Activated T-helper 9 cell treated with anti-CD3 and anti-CD28 coated beads, Interleukin-2, amount 50 U/mL, for 16 hours (primary cell): ENCODE results near the gene LONRF3.
A peak's percentile ranks its signal among the peaks of the same experiment; 100 is the strongest.

ENCODE experiments used
- DNase-seq: peaks from one replicate; pipeline ENCODE4 v3.0.0-alpha.2; 2020; ENCODE audit warnings: low read depth

LONRF3 gene

DNA sequence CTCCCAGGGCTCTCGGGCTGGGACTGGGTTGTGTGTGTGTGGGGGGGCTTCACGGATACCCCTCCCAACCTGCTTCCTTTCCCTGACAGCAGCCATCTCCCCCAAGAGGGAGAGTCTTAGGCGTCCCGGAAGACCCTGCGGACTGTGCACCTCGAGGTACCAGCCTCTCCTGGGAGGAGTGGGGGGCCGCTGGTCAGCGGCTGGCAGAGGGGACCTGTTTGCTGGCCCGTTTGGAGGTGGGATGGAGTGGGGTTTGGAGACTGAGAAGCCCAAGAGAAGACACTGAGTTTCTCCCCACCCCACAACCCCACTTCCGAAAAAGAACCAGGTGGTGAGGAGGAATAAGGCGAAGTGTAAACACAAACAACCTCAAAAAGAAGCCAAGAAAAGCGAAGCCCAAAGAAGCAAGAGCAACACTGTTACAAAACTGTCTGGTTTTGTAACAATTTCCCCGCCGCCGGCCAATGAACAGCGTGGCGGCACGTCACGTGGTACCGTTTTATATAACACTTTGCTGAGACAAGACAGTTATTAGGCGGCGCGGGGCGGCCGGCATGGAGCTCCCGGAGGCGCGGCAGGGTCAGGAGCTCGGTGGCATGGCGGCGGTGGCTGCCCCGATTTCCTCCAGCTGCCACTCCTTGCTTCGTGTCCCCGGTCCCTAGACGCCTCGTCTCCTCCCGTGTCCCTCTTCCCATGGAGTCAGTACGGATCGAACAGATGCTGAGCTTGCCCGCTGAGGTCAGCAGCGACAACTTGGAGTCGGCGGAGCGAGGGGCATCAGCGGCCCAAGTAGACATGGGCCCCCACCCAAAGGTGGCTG is at the start of gene LONRF3:
LONRF3 (plus strand) TSS at position 531 of the 820 bp plus-strand sequence; CDS start at position 694, 163 bp downstream.
- DNase-seq = peak; percentile 52

DNA sequence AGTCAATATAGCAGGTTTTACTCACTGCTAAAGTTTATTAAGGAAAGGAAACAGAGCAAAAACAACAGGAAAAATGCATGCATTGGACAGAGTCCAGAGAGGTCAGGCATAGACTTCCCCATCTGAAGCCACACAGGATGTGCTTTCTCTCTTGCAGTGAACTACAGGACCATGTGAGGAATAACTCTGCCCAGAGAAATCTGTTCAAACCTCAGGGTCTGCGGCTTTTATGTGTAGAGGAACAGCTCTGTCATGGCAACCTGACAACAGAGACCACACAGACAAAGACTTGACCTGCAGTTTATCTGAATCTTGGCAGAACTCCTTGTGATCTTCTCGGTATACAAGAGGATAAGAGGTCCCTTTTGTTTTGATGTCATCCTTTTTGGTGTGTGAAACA is 46.3 kb upstream of the LONRF3 start:
- no peak for DNase-seq

DNA sequence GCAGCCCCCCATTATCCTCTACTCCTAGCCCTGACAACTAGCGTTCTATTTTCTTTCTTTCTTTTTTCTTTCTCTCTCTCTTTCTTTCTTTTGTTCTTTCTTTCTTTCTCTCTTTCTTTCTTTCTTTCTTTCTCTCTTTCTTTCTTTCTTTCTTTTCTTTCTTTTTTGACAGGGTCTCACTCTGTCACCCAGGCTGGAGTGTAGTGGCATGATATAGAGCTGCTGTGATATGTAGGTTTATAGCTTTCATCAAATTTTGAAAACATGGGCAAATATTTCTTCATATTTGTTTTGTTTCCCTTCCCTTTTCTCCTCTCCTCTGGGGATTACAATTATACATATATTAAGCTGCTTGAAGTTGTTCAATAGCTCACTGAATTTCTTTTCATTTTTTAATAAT is 39.1 kb upstream of the LONRF3 start:
- no peak for DNase-seq

DNA sequence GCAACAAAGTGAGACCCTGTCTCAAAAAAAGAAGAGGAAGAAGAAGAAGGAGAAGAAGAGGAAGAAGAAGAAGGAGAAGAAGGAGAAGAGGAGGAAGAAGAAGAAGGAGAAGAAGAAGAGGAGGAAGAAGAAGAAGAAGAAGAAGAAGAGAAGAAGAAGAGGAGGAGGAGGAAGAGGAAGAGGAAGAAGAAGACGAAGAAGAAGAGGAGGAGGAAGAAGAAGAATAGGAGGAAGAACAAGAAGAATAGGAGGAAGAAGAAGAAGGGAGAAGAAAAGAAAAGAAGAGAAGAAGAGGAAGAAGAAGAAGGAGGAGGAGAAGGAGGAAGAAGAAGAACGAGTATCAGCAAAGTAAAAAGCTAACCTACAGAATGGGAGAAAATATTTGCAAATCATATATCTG is 33.3 kb upstream of the LONRF3 start:
- DNase-seq = no peak

GRCh38 chrX:118943102-118943501 is 31.3 kb upstream of the LONRF3 start:
- DNase-seq = no peak

- no peak for DNase-seq
Observed at GRCh38 chrX:118945921-118946320, 28.5 kb upstream of the LONRF3 start.

DNA sequence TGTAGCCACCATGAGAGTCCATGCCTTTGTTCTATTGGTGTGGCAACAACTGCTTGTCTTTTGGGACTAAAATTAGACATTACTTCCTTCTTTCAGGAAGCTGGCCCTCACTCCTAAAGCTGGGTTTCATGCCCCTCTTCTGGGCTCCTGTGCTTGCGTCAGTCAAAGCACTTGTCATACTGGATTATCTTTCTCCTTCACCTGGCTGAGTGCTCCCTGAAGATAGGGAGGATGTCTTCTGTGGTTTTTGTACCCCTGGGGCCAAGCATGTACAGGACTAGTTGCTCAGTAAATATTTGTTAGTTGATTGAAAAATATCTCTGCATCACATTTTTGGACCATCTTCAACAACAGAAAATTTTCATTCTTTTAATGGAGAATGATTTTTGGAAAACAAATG is 26.1 kb upstream of the LONRF3 start:
- no peak for DNase-seq

GRCh38 chrX:118961866-118962560 is 12.4 kb upstream of the LONRF3 start:
- no peak for DNase-seq

GRCh38 chrX:118963159-118963558 is 11.3 kb upstream of the LONRF3 start:
- DNase-seq = no peak

- DNase-seq = no peak
Observed at GRCh38 chrX:118964252-118964651, 10.2 kb upstream of the LONRF3 start.

DNA sequence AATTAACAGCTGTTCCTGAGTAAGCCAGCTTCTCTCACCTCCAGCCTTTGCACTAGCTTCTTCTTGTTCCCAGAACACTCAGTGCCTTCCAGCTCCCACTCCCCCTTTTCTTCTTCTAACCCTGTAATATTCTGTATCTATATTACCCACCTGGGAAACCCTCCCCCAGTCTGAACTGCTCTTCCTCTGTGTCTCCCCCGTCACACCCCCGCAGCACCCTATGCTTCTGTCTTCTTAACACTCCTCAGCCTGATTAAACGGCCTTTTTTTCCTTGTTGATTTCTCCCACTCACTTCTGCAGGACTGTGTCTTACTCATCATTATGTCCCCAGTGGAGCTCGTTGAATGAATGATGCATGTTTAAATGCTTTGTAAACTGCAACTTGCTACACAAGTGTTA is 9.0 kb upstream of the LONRF3 start:
- no peak for DNase-seq

DNA sequence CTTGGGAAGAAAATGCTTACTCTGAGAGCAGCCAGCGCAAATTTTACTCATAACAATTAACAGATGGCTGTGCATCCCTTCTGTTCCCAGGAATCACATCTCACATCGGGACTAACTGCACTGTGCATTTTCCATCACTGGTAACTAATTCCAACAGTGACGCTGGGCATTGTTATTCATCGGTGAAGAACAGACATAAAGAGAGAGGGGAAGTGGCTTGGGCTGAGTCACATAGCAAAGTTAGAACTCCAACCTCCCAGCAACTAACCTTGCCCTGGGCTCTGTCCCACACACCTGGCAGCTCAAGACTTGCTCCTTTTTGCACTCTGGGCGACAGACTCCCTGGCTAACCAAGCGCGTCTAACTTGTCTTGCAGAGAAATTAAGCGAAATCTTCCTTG is 6.4 kb upstream of the LONRF3 start:
- DNase-seq = no peak

DNA sequence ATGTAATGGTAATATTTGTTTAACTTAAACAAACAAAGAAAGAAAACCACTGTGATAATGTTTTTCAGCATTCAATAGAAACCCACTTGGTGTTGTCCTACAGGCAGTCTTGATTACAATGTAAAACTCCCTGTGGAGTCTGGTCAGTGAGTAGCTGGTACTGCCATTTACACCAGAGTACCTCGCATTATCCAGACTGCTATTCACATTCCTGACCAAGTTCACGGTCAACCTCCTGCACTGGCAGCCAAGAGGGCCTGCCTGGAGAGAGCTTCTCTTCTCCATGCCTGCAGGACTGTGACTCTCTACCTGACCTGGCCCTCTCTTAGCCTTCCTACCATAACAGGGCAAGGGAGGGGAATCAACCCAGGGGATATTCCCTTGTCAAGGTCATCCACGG is 2.9 kb upstream of the LONRF3 start:
- no peak for DNase-seq

- no peak for DNase-seq
Observed at GRCh38 chrX:118973389-118974087, 880 bp upstream of the LONRF3 start.

DNA sequence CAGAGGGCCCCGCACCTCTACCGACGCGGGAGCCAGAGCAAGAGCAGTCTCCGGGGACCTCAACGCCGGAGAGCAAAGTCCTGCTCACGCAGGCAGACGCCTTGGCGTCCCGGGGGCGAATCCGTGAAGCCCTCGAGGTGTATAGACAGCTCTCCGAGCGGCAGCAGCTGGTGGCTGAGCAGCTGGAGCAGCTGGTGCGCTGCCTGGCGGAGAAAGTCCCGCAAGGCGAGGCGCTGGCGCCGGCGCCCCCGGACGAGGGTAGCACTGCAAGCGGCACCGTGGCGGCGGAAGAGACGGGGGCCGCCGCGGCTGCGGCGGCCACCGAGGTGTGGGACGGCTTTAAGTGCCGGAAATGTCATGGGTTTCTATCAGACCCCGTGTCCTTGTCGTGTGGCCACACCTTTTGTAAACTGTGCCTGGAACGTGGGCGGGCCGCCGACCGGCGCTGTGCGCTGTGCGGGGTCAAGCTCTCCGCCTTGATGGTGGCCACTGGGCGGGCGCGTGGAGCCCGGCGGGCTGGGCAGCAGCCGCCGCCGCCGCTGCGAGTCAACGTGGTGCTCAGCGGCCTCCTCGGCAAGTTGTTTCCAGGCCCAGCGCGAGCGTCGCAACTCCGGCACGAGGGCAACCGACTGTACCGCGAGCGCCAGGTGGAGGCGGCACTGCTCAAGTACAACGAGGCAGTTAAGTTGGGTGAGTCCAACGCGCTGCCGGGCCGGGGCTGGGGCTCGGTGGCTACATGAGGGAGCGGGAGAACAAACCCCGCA is 672 bp downstream of the LONRF3 start:
- peak; percentile 32 for DNase-seq

- DNase-seq = peak; percentile 62
Observed at GRCh38 chrX:118975831-118976598, 1.6 kb downstream of the LONRF3 start.

DNA sequence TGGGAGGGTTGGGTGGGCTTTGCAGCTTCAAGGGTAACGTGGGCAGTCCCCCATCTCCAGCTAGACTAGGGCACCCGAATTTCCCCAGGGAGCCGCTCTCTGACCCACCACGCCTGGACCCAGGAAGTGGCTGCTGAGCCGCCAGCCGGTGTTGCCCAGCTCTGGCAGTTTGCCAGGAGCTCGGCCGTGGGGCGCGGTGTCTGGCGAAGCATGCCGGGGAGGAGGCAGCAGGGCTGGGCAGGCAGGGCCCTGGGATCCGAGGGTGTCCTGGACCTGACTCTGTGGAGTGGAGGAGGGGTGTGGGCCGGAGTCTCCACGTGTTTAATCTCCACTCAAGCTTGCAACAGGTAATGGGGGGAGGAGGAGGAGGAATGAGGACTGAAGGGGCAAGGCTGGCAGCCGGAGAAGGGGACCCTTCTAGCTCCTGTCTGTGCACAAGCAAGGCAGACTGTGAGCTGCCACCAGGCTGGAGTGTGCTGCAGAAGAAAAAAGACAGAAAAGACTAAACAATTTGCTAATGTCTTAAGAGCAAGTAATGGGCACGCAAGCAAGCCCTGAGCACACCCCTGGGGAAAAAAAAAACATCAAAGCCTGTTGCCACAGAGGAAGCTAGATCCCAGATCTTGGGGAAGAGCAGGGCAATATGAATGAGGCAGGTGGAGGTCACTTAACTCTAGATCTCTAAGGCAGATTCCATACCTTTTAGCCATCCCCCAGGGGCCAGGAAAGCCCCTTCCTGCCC is 2.4 kb downstream of the LONRF3 start:
- DNase-seq = peak; percentile 10

GRCh38 chrX:118977424-118977823 is 3.0 kb downstream of the LONRF3 start:
- no peak for DNase-seq

- DNase-seq = no peak
Observed at GRCh38 chrX:118978451-118978850, 4.0 kb downstream of the LONRF3 start.

DNA sequence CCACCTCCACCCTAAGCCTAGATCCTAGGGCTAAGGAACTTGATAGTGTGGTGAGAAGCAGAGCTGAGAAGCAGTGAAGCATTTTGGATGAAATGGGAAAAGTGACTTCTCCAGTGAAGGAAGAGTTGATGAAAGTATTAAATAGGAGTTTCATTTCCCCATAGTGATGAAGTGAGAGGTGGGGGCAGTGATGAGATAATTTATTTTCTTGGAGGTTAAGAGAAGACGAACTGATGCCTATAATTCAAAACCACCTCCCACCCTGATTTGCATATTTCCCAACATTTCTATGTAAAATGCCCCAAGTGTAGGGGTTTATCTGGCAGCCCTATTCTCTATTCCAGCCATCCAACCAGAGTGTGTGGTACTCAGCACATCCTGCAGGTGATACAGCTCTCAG is 6.3 kb downstream of the LONRF3 start:
- no peak for DNase-seq

- DNase-seq = no peak
Observed at GRCh38 chrX:118983513-118983912, 9.1 kb downstream of the LONRF3 start.
